ENCODE results near the gene SHF.

The SHF gene

GRCh38 chr15:45231864-45232562 is 44.2 kb upstream of the SHF start:
- peaks cover 7% of the 10 kb centered on the region for H3K4me1 ChIP-seq (ENCODE audit: low read length)
- TF ChIP-seq EZH2phosphoT487 (IDR thresholded peaks at IDR 0.05; ENCODE audit: low read depth), result no peak
- TF ChIP-seq CTCF (IDR thresholded peaks at IDR 0.05; ENCODE audit: low read depth, low read length), result no peak
- H3K4me3 ChIP-seq (ENCODE audit: low read length), result no peak overlapping the region
- H3K9ac ChIP-seq (ENCODE audit: low read length), result no peak overlapping the region
- no peaks in the 10 kb centered on the region for H3K36me3 ChIP-seq (replicated peaks; ENCODE audit: low read depth, low read length)
- 0 out of 2 replicates have a peak, but pooled peaks cover 2% of the 10 kb centered on the region for H3K9me3 ChIP-seq (ENCODE audit: insufficient read depth, low read length)
- H4K20me1 ChIP-seq (ENCODE audit: insufficient read depth, low read length), result no peaks in the 10 kb centered on the region
- no peaks in the 10 kb centered on the region for H3K79me2 ChIP-seq (ENCODE audit: low read length)
- H3K4me2 ChIP-seq (ENCODE audit: low read length), result no peak overlapping the region
- H2AFZ ChIP-seq (ENCODE audit: low read depth, low read length), result no peak overlapping the region
- H3K27me3 ChIP-seq (ENCODE audit: low read depth, low read length), result no peaks in the 10 kb centered on the region
- no peak overlapping the region for H3K27ac ChIP-seq (ENCODE audit: low read length)

- TF ChIP-seq CTCF (IDR thresholded peaks at IDR 0.05; ENCODE audit: low read depth, low read length) (no peak), EZH2phosphoT487 (IDR thresholded peaks at IDR 0.05; ENCODE audit: low read depth) (no peak)
- Histone ChIP-seq H4K20me1 (ENCODE audit: insufficient read depth, low read length) (no peaks in the 10 kb centered on the region), H3K79me2 (ENCODE audit: low read length) (no peaks in the 10 kb centered on the region), H2AFZ (ENCODE audit: low read depth, low read length) (no peak overlapping the region), H3K27me3 (ENCODE audit: low read depth, low read length) (no peaks in the 10 kb centered on the region), H3K27ac (ENCODE audit: low read length) (no peak overlapping the region), H3K36me3 (replicated peaks; ENCODE audit: low read depth, low read length) (no peaks in the 10 kb centered on the region), H3K9me3 (ENCODE audit: insufficient read depth, low read length) (0 out of 2 replicates have a peak, but pooled peaks cover 2% of the 10 kb centered on the region), H3K4me2 (ENCODE audit: low read length) (no peak overlapping the region), H3K9ac (ENCODE audit: low read length) (no peak overlapping the region), H3K4me3 (ENCODE audit: low read length) (no peak overlapping the region), H3K4me1 (ENCODE audit: low read length) (peaks cover 7% of the 10 kb centered on the region)
These were observed 43.4 kb upstream of the SHF start for GRCh38 chr15:45231132-45231531.

- H3K27me3 ChIP-seq (ENCODE audit: low read depth, low read length), result no peaks in the 10 kb centered on the region
- no peak overlapping the region for H3K4me2 ChIP-seq (ENCODE audit: low read length)
- H3K4me1 ChIP-seq (ENCODE audit: low read length), result peaks cover 7% of the 10 kb centered on the region
- no peak overlapping the region for H2AFZ ChIP-seq (ENCODE audit: low read depth, low read length)
- H3K79me2 ChIP-seq (ENCODE audit: low read length), result no peaks in the 10 kb centered on the region
- TF ChIP-seq EZH2phosphoT487 (IDR thresholded peaks at IDR 0.05; ENCODE audit: low read depth), result no peak
- TF ChIP-seq CTCF (IDR thresholded peaks at IDR 0.05; ENCODE audit: low read depth, low read length), result no peak
- H3K27ac ChIP-seq (ENCODE audit: low read length), result no peak overlapping the region
- no peaks in the 10 kb centered on the region for H3K36me3 ChIP-seq (replicated peaks; ENCODE audit: low read depth, low read length)
- H3K9ac ChIP-seq (ENCODE audit: low read length), result no peak overlapping the region
- 0 out of 2 replicates have a peak, but pooled peaks cover 2% of the 10 kb centered on the region for H3K9me3 ChIP-seq (ENCODE audit: insufficient read depth, low read length)
- H3K4me3 ChIP-seq (ENCODE audit: low read length), result no peak overlapping the region
- no peaks in the 10 kb centered on the region for H4K20me1 ChIP-seq (ENCODE audit: insufficient read depth, low read length)
These were observed 42.6 kb upstream of the SHF start for GRCh38 chr15:45230245-45230965.

- 0 out of 2 replicates have a peak, but pooled peaks cover 2% of the 10 kb centered on the region for H3K9me3 ChIP-seq (ENCODE audit: insufficient read depth, low read length)
- H3K4me1 ChIP-seq (ENCODE audit: low read length), result peaks cover 7% of the 10 kb centered on the region
- H3K79me2 ChIP-seq (ENCODE audit: low read length), result no peaks in the 10 kb centered on the region
- H3K9ac ChIP-seq (ENCODE audit: low read length), result no peak overlapping the region
- H3K27ac ChIP-seq (ENCODE audit: low read length), result no peak overlapping the region
- no peaks in the 10 kb centered on the region for H4K20me1 ChIP-seq (ENCODE audit: insufficient read depth, low read length)
- no peak for TF ChIP-seq CTCF (IDR thresholded peaks at IDR 0.05; ENCODE audit: low read depth, low read length)
- TF ChIP-seq EZH2phosphoT487 (IDR thresholded peaks at IDR 0.05; ENCODE audit: low read depth), result no peak
- H3K4me2 ChIP-seq (ENCODE audit: low read length), result no peak overlapping the region
- H2AFZ ChIP-seq (ENCODE audit: low read depth, low read length), result no peak overlapping the region
- H3K4me3 ChIP-seq (ENCODE audit: low read length), result no peak overlapping the region
- peaks cover under 1% of the 10 kb centered on the region; the same call in 1 of the 2 replicates for H3K27me3 ChIP-seq (ENCODE audit: low read depth, low read length)
- H3K36me3 ChIP-seq (replicated peaks; ENCODE audit: low read depth, low read length), result no peaks in the 10 kb centered on the region
These were observed 41.2 kb upstream of the SHF start for GRCh38 chr15:45228931-45229330.
